Measurements from ENCODE around the gene SNX13. TPM values are rescaled to one million over a fixed set of nuclear protein-coding genes. Genes with fewer than 3 reads are reported as not detected.

Gene SNX13
- total and polyA plus RNA-seq, 11 donors: 8.5 to 59.6 (median 48.9) TPM

DNA sequence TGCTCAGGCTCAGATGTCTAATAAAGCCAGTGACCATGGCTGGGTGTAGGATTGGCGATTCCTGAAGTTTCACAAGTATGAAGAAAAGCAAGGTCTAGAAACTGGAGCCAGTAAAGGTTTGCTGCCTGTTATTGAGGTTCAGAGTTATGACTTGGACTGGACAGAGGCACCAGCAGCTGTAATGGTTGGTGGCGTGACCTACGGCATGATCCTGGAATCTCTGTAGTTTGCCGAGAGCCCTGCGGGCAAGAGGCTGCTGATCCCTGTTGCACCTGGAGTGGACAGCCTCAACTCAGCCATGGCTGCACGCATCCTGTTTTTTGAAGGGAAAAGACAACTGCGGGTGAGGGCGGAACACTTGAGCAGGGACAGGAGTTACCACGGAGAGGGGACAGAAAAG, 22.4 kb upstream of the SNX13 start:
- peaks cover 0 to 3% (median 0%) of the 10 kb centered on the region in 12 donors for H3K9me3 ChIP-seq
- 89 to 98% (median 96%) methylated on average over 5 to 9 of the region's 9 CpGs for WGBS, 4 donors
- no peak for ATAC-seq
- no peak for TF ChIP-seq POLR2A (IDR thresholded peaks at IDR 0.05)
- TF ChIP-seq, protein P1, sequence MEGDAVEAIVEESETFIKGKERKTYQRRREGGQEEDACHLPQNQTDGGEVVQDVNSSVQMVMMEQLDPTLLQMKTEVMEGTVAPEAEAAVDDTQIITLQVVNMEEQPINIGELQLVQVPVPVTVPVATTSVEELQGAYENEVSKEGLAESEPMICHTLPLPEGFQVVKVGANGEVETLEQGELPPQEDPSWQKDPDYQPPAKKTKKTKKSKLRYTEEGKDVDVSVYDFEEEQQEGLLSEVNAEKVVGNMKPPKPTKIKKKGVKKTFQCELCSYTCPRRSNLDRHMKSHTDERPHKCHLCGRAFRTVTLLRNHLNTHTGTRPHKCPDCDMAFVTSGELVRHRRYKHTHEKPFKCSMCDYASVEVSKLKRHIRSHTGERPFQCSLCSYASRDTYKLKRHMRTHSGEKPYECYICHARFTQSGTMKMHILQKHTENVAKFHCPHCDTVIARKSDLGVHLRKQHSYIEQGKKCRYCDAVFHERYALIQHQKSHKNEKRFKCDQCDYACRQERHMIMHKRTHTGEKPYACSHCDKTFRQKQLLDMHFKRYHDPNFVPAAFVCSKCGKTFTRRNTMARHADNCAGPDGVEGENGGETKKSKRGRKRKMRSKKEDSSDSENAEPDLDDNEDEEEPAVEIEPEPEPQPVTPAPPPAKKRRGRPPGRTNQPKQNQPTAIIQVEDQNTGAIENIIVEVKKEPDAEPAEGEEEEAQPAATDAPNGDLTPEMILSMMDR (IDR thresholded peaks at IDR 0.05): no peak
- DNase-seq: no peak
- H3K27me3 ChIP-seq: no peaks in the 10 kb centered on the region
- H3K4me3 ChIP-seq: no peak overlapping the region
- H3K4me1 ChIP-seq: no peaks in the 10 kb centered on the region
- no peak overlapping the region for H3K27ac ChIP-seq
- intact Hi-C loops (cut with DNase I): loop anchor here in 2 of 10 donors (10.0 kb wide), 2 partner anchors 188 to 382 kb away; no protein-coding TSS in a partner anchor
- H3K36me3 ChIP-seq: no peaks in the 10 kb centered on the region

GRCh38 chr7:17957871-17958270, 17.6 kb upstream of the SNX13 start:
- no peaks in the 10 kb centered on the region for H3K4me1 ChIP-seq
- no peaks in the 10 kb centered on the region for H3K9me3 ChIP-seq
- intact Hi-C loops (cut with DNase I): no loop called here
- ATAC-seq: no peak
- DNase-seq: no peak
- H3K36me3 ChIP-seq: no peaks in the 10 kb centered on the region
- TF ChIP-seq POLR2A (IDR thresholded peaks at IDR 0.05): no peak
- TF ChIP-seq, protein P1 (IDR thresholded peaks at IDR 0.05): no peak
- no peak overlapping the region for H3K27ac ChIP-seq
- H3K27me3 ChIP-seq: no peaks in the 10 kb centered on the region
- WGBS, 4 donors: 88 to 92% (median 89%) methylated on average over 2 of the region's 2 CpGs
- H3K4me3 ChIP-seq: no peak overlapping the region

GRCh38 chr7:17952387-17952786, 12.1 kb upstream of the SNX13 start:
- H3K27ac ChIP-seq: no peak overlapping the region
- DNase-seq (no peak), ATAC-seq (no peak)
- H3K27me3 ChIP-seq: no peaks in the 10 kb centered on the region
- intact Hi-C loops (cut with DNase I): no loop called here
- no peaks in the 10 kb centered on the region for H3K36me3 ChIP-seq
- H3K4me3 ChIP-seq: no peak overlapping the region
- WGBS, 4 donors: 90 to 94% (median 91%) methylated on average over 2 of the region's 2 CpGs
- H3K4me1 ChIP-seq: peaks cover 0 to 13% (median 0%) of the 10 kb centered on the region in 12 donors
- no peaks in the 10 kb centered on the region for H3K9me3 ChIP-seq
- TF ChIP-seq, protein P1 (IDR thresholded peaks at IDR 0.05): no peak
- no peak for TF ChIP-seq POLR2A (IDR thresholded peaks at IDR 0.05)

DNA sequence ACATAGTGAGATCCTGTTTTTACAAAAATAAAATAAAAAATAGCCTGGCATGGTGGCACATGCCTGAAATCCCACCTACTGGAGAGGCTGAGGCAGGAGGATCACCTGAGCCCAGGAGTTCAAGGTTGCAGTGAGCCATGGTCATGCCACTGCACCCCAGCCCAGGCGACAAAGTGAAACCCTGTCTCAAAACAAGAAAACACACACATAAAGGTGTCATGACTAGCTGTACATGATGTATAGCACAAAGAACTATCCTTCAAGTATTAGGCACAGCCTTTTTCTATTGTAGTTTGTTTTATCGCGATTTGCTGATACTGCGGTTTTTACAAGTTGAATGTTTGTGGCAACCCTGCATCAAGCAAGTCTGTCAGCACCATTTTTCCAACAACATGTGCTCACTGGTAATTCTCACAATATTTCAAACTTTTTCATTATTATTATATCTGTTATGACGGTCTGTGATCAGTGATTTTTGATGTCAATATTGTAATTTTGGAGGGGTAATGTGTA, 11.5 kb upstream of the SNX13 start:
- DNase-seq (no peak), ATAC-seq (no peak)
- no peaks in the 10 kb centered on the region for H3K36me3 ChIP-seq
- H3K9me3 ChIP-seq: no peaks in the 10 kb centered on the region
- H3K4me1 ChIP-seq: peaks cover 0 to 19% (median 0%) of the 10 kb centered on the region in 12 donors
- no peak overlapping the region for H3K27ac ChIP-seq
- H3K27me3 ChIP-seq: no peaks in the 10 kb centered on the region
- H3K4me3 ChIP-seq: no peak overlapping the region
- TF ChIP-seq, protein P1 (IDR thresholded peaks at IDR 0.05): no peak
- TF ChIP-seq POLR2A (IDR thresholded peaks at IDR 0.05): no peak
- 95 to 97% (median 96%) methylated on average over 5 of the region's 5 CpGs for WGBS, 4 donors
- intact Hi-C loops (cut with DNase I): no loop called here
